GM19467 (cell line): ENCODE results near the gene SCAPER.
A peak's percentile ranks its signal among the peaks of the same experiment; 100 is the strongest.
"Not testable (repeated sequence)": the region's sequence is repeated elsewhere in the genome, so short reads cannot be mapped to it uniquely, and the experiment has no call there.

Experiments
- ATAC-seq: cut with Tn5 transposase; IDR thresholded peaks from one replicate; pipeline ENCODE4 v1.9.1; 2021; ENCODE audit warnings: mild to moderate bottlenecking, moderate library complexity; ENCODE audit not compliant: unreplicated experiment

The SCAPER gene

GRCh38 chr15:76333309-76333708 lies 571.8 kb downstream of the SCAPER start:
- no peak for ATAC-seq

GRCh38 chr15:76332796-76333195 lies 572.3 kb downstream of the SCAPER start:
- ATAC-seq: no peak

- ATAC-seq: no peak
Measured at GRCh38 chr15:76330080-76330680, 575.0 kb downstream of the SCAPER start.

GRCh38 chr15:76328958-76329357 lies 576.2 kb downstream of the SCAPER start:
- no peak for ATAC-seq

GRCh38 chr15:76328106-76328696 lies 576.9 kb downstream of the SCAPER start:
- no peak for ATAC-seq

GRCh38 chr15:76327191-76328105 lies 577.7 kb downstream of the SCAPER start:
- no peak for ATAC-seq

GRCh38 chr15:76325704-76326103 lies 579.4 kb downstream of the SCAPER start:
- no peak for ATAC-seq

- ATAC-seq: no peak
Measured at GRCh38 chr15:76324066-76324465, 581.1 kb downstream of the SCAPER start.

GRCh38 chr15:76321602-76322001 lies 583.5 kb downstream of the SCAPER start:
- ATAC-seq: no peak

GRCh38 chr15:76321171-76321570 lies 584.0 kb downstream of the SCAPER start:
- no peak for ATAC-seq

GRCh38 chr15:76320012-76320411 lies 585.1 kb downstream of the SCAPER start:
- ATAC-seq: no peak

GRCh38 chr15:76313731-76314130 lies 591.4 kb downstream of the SCAPER start:
- ATAC-seq: no peak

- ATAC-seq: not testable (repeated sequence)
Measured at GRCh38 chr15:76313175-76313567, 592.0 kb downstream of the SCAPER start.

GRCh38 chr15:76312540-76313174 lies 592.5 kb downstream of the SCAPER start:
- no peak for ATAC-seq

- ATAC-seq: peak; percentile 95
Measured at GRCh38 chr15:76311100-76311953, 593.8 kb downstream of the SCAPER start, which contains the start of gene ETFA. Gene ETFA (minus strand): TSS chr15:76311469. CDS start chr15:76311388, 81 bp downstream.

- peak; percentile 9 for ATAC-seq
Measured at GRCh38 chr15:76310475-76311099, 594.6 kb downstream of the SCAPER start.

GRCh38 chr15:76309601-76310330 lies 595.4 kb downstream of the SCAPER start:
- ATAC-seq: no peak

- no peak for ATAC-seq
Measured at GRCh38 chr15:76303909-76304308, 601.2 kb downstream of the SCAPER start.

- ATAC-seq: no peak
Measured at GRCh38 chr15:76299786-76300185, 605.4 kb downstream of the SCAPER start.
